Measurements from ENCODE around the gene KCNQ1. TPM values are rescaled to one million over a fixed set of nuclear protein-coding genes. Genes with fewer than 3 reads are reported as not detected.

Gene KCNQ1
- total RNA-seq, 1 experiment from 2014 or later: 2.5 TPM

- ChIA-PET CTCF (interaction anchor here (0.6 to 2.3 kb wide), 3 partner anchors 10 to 79 kb away, joined by 3 to 7 read pairs (median 4); no protein-coding TSS in a partner anchor), POLR2A (no interaction called here)
- Mint-ChIP-seq H3K27ac (no peak overlapping the region), H3K9me3 (no peaks in the 10 kb centered on the region), H3K4me1 (no peaks in the 10 kb centered on the region), H3K36me3 (no peaks in the 10 kb centered on the region), H3K27me3 (ENCODE audit: low read depth) (peaks cover 39% of the 10 kb centered on the region), H3K4me3 (no peak overlapping the region)
- ATAC-seq: no peak
- TF ChIP-seq FOXJ3 (CRISPR knock-in tag; IDR thresholded peaks at IDR 0.05; ENCODE audit: borderline replicate concordance) (no peak), NFATC4 (CRISPR knock-in tag; IDR thresholded peaks at IDR 0.05) (no peak), ZNF416 (CRISPR knock-in tag; IDR thresholded peaks at IDR 0.05) (no peak), CREB1 (CRISPR knock-in tag; IDR thresholded peaks at IDR 0.05) (no peak)
- peak; percentile 8 for DNase-seq (ENCODE audit: low spot score)
These were observed 77.2 kb downstream of the KCNQ1 start for GRCh38 chr11:2521733-2522630.

- DNase-seq (ENCODE audit: low spot score) (peak; percentile 10), ATAC-seq (no peak)
- no peaks in the 10 kb centered on the region for H3K9me3 Mint-ChIP-seq
- H3K27ac Mint-ChIP-seq: no peak overlapping the region
- H3K4me1 Mint-ChIP-seq: no peaks in the 10 kb centered on the region
- H3K36me3 Mint-ChIP-seq: no peaks in the 10 kb centered on the region
- ChIA-PET POLR2A (no interaction called here), CTCF (interaction anchor here (0.6 kb wide), 1 partner anchor 56 kb away, joined by 3 read pairs; no protein-coding TSS in a partner anchor)
- H3K27me3 Mint-ChIP-seq (ENCODE audit: low read depth): peaks cover 41% of the 10 kb centered on the region
- no peak overlapping the region for H3K4me3 Mint-ChIP-seq
- TF ChIP-seq CREM (CRISPR knock-in tag; IDR thresholded peaks at IDR 0.05): no peak
- TF ChIP-seq RELA (CRISPR knock-in tag; IDR thresholded peaks at IDR 0.05; ENCODE audit: borderline replicate concordance): no peak
- TF ChIP-seq ATF6 (CRISPR knock-in tag; IDR thresholded peaks at IDR 0.05): no peak
- TF ChIP-seq ZNF425 (CRISPR knock-in tag; conservative IDR thresholded peaks at IDR 0.05): no peak
- TF ChIP-seq CTCF (IDR thresholded peaks at IDR 0.05): no peak
- no peak for TF ChIP-seq ZNF423 (CRISPR knock-in tag; IDR thresholded peaks at IDR 0.05)
These were observed 77.9 kb downstream of the KCNQ1 start for GRCh38 chr11:2522631-2523255.

GRCh38 chr11:2523821-2524391 is 79.1 kb downstream of the KCNQ1 start:
- POLR2A ChIA-PET: no interaction called here
- Mint-ChIP-seq H3K4me3 (no peak overlapping the region), H3K27ac (no peak overlapping the region), H3K9me3 (no peaks in the 10 kb centered on the region), H3K4me1 (no peaks in the 10 kb centered on the region), H3K36me3 (no peaks in the 10 kb centered on the region), H3K27me3 (ENCODE audit: low read depth) (peaks cover 39% of the 10 kb centered on the region)
- CTCF ChIA-PET: interaction anchor here (0.6 kb wide), 1 partner anchor 363 kb away, joined by 3 read pairs; no protein-coding TSS in a partner anchor
- peak; percentile 8 for DNase-seq (ENCODE audit: low spot score)
- ATAC-seq: no peak
- TF ChIP-seq OVOL2 (CRISPR knock-in tag; IDR thresholded peaks at IDR 0.05; ENCODE audit: borderline replicate concordance) (no peak), EMX1 (CRISPR knock-in tag; IDR thresholded peaks at IDR 0.05) (no peak), NFYB (CRISPR knock-in tag; conservative IDR thresholded peaks at IDR 0.05; ENCODE audit: low read depth) (no peak), RELA (CRISPR knock-in tag; IDR thresholded peaks at IDR 0.05; ENCODE audit: borderline replicate concordance) (no peak), SMAD4 (CRISPR knock-in tag; IDR thresholded peaks at IDR 0.05) (no peak), TEAD4 (CRISPR knock-in tag; IDR thresholded peaks at IDR 0.05) (no peak), AFF4 (CRISPR knock-in tag; IDR thresholded peaks at IDR 0.05; ENCODE audit: borderline replicate concordance) (no peak), CREB1 (CRISPR knock-in tag; IDR thresholded peaks at IDR 0.05) (no peak), ZNF121 (CRISPR knock-in tag; IDR thresholded peaks at IDR 0.05) (no peak)

Measured in WTC11 (cell line).